Prostate gland (tissue), 2 donors: ENCODE data around the gene BICD1. TPM values are rescaled to one million over a fixed set of nuclear protein-coding genes. Genes with fewer than 3 reads are reported as not detected.

Experiments
- DNase-seq: peaks from one replicate; pipeline ENCODE4 v3.0.0-alpha.2; 2019; ENCODE audit warnings: low spot score
- H3K27ac ChIP-seq, 2 donors: fragments of 200-600 bp; sonication (generic); 2 replicates each; pipeline ENCODE4 v1.5.1; 2017 to 2019
- H3K27me3 ChIP-seq: fragments of 200-600 bp; sonication (generic); replicated peaks from 2 replicates; pipeline ENCODE4 v1.5.1; 2019; ENCODE audit not compliant: insufficient read depth
- H3K36me3 ChIP-seq, 2 donors: fragments of 200-600 bp; sonication (generic); 1 replicate in 1 of 2; 2 replicates in 1 of 2; pipeline versions ENCODE4 v1.5.1 to v1.8.1; 2017 to 2019
- H3K4me1 ChIP-seq: fragments of 200-600 bp; sonication (generic); replicated peaks from 2 replicates; pipeline ENCODE4 v1.5.1; 2019
- H3K4me3 ChIP-seq, 2 donors: fragments of 200-600 bp; sonication (generic); 2 replicates each; pipeline ENCODE4 v1.5.1; 2017 to 2019
- H3K9me3 ChIP-seq: fragments of 200-600 bp; sonication (generic); 2 replicates; pipeline ENCODE4 v1.5.1; 2017
- CTCF ChIP-seq, 4 experiments: fragments of 200-600 bp in 2 of 4; fragments of 450-650 bp in 2 of 4; sonication (generic) in 2 of 4; IDR thresholded peaks; 1 replicate in 3 of 4; 2 replicates in 1 of 4; pipeline ENCODE4 v1.5.1; 2016 to 2019; ENCODE audit warnings: antibody characterized with exemption in 4 of 4, mild to moderate bottlenecking in 2 of 4, moderate library complexity in 2 of 4
- POLR2A ChIP-seq: fragments of 450-650 bp; IDR thresholded peaks from one replicate; pipeline ENCODE4 v1.6.1; 2016; ENCODE audit warnings: antibody characterized with exemption, mild to moderate bottlenecking
- POLR2AphosphoS5 ChIP-seq: sonication (generic); formaldehyde crosslinking; IDR thresholded peaks from one replicate; pipeline ENCODE4 v1.6.1; 2017; ENCODE audit warnings: antibody characterized with exemption
- WGBS: methylation state at CpG from one replicate; pipeline ENCODE4 v1.1.5; 2018; 5-methylcytosine and 5-hydroxymethylcytosine counted together
- intact Hi-C: fragments of 100-400 bp; cut with DNase I; formaldehyde crosslinking; loops from one replicate; pipeline ENCODE4 v1.14.2; 2022
- total RNA-seq, 2 donors: library from RNA; depleted of rRNA; stranded (reverse); fragments of >200 nt; gene quantifications; one replicate each; pipeline ENCODE4 v1.1.0, GENCODE V29; 2016

The BICD1 gene
- total RNA-seq, 2 donors from 2014 or later = 8.6 to 26.2 TPM

- no peaks in the 10 kb centered on the region for H3K27me3 ChIP-seq
- H3K4me1 ChIP-seq = no peaks in the 10 kb centered on the region
- DNase-seq = no peak
- H3K36me3 ChIP-seq = no peaks in the 10 kb centered on the region
- no peak overlapping the region for H3K4me3 ChIP-seq
- no peak for TF ChIP-seq POLR2A
- no peak for TF ChIP-seq POLR2AphosphoS5
- no peak for TF ChIP-seq CTCF (IDR thresholded peaks at IDR 0.05)
- intact Hi-C loops = no loop called here
- no peaks in the 10 kb centered on the region for H3K9me3 ChIP-seq
- WGBS = 81% methylated on average over 3 of the region's 3 CpGs
- H3K27ac ChIP-seq = no peak overlapping the region
These were observed 53.3 kb downstream of the BICD1 start for GRCh38 chr12:32159925-32160324.

GRCh38 chr12:32161058-32161457 lies 54.4 kb downstream of the BICD1 start:
- no peak for TF ChIP-seq POLR2AphosphoS5

GRCh38 chr12:32163596-32163995 lies 56.9 kb downstream of the BICD1 start:
- intact Hi-C loops = no loop called here
- Histone ChIP-seq H3K27ac (no peak overlapping the region), H3K4me3 (no peak overlapping the region), H3K36me3 (no peaks in the 10 kb centered on the region), H3K27me3 (no peaks in the 10 kb centered on the region), H3K4me1 (no peaks in the 10 kb centered on the region), H3K9me3 (no peaks in the 10 kb centered on the region)
- WGBS = 93% methylated on average over 2 of the region's 2 CpGs
- no peak for DNase-seq
- TF ChIP-seq POLR2AphosphoS5 = no peak
- TF ChIP-seq POLR2A = no peak
- TF ChIP-seq CTCF (IDR thresholded peaks at IDR 0.05) = no peak

More at GRCh38 chr12:32161058-32161457, 54.4 kb downstream of the BICD1 start:
- intact Hi-C loops = no loop called here
- no peaks in the 10 kb centered on the region for H3K4me1 ChIP-seq
- H3K36me3 ChIP-seq = no peaks in the 10 kb centered on the region
- no peaks in the 10 kb centered on the region for H3K27me3 ChIP-seq
- no peak overlapping the region for H3K27ac ChIP-seq
- no peak for DNase-seq
- H3K9me3 ChIP-seq = no peaks in the 10 kb centered on the region
- H3K4me3 ChIP-seq = no peak overlapping the region
- 90% methylated on average over 5 of the region's 5 CpGs for WGBS

GRCh38 chr12:32166510-32166909 lies 59.9 kb downstream of the BICD1 start:
- no peaks in the 10 kb centered on the region for H3K4me1 ChIP-seq
- TF ChIP-seq POLR2A (no peak), POLR2AphosphoS5 (no peak)
- no peak overlapping the region for H3K27ac ChIP-seq
- no peak overlapping the region for H3K4me3 ChIP-seq
- no peak for DNase-seq
- no peaks in the 10 kb centered on the region for H3K36me3 ChIP-seq
- H3K9me3 ChIP-seq = no peaks in the 10 kb centered on the region
- intact Hi-C loops = no loop called here
- H3K27me3 ChIP-seq = no peaks in the 10 kb centered on the region
- WGBS = over 99% methylated on average over 4 of the region's 4 CpGs

GRCh38 chr12:32170437-32170998 lies 63.9 kb downstream of the BICD1 start:
- WGBS = 77% methylated on average over 6 of the region's 6 CpGs
- Histone ChIP-seq H3K27me3 (no peaks in the 10 kb centered on the region), H3K4me3 (no peak overlapping the region), H3K9me3 (no peaks in the 10 kb centered on the region), H3K36me3 (no peaks in the 10 kb centered on the region), H3K27ac (no peak overlapping the region), H3K4me1 (no peaks in the 10 kb centered on the region)
- no peak for DNase-seq
- TF ChIP-seq CTCF (IDR thresholded peaks at IDR 0.05) (no peak), POLR2A (no peak), POLR2AphosphoS5 (no peak)
- intact Hi-C loops = no loop called here

GRCh38 chr12:32171211-32171610 lies 64.6 kb downstream of the BICD1 start:
- 86% methylated on average over 7 of the region's 7 CpGs for WGBS
- Histone ChIP-seq H3K36me3 (no peaks in the 10 kb centered on the region), H3K9me3 (no peaks in the 10 kb centered on the region), H3K4me3 (no peak overlapping the region), H3K27ac (no peak overlapping the region), H3K27me3 (no peaks in the 10 kb centered on the region), H3K4me1 (no peaks in the 10 kb centered on the region)
- no peak for TF ChIP-seq CTCF (IDR thresholded peaks at IDR 0.05)
- TF ChIP-seq POLR2AphosphoS5 = no peak
- TF ChIP-seq POLR2A = no peak
- intact Hi-C loops = no loop called here
- no peak for DNase-seq
